D721Med (cell line): ENCODE data around the gene PRKG1.

Experiments used
- DNase-seq: peaks from one replicate; pipeline ENCODE4 v3.0.0; 2011; ENCODE audit warnings: low spot score; ENCODE audit not compliant: insufficient read length
- FAIRE-seq: peaks from 2 replicates; lab custom pipeline; 2011; peaks lifted over from hg19 to GRCh38; lab: Jason Lieb, UNC
- TF ChIP-seq, protein P1 (sequence below): IDR thresholded peaks from 2 replicates; pipeline ENCODE4 v1.5.1; 2012; ENCODE audit warnings: mild to moderate bottlenecking, control low read depth; ENCODE audit not compliant: insufficient read depth; ENCODE audit errors: missing control alignments

PRKG1 gene

GRCh38 chr10:51705774-51706173, 631.5 kb downstream of the PRKG1 start:
- FAIRE-seq = no peak
- TF ChIP-seq, protein P1, sequence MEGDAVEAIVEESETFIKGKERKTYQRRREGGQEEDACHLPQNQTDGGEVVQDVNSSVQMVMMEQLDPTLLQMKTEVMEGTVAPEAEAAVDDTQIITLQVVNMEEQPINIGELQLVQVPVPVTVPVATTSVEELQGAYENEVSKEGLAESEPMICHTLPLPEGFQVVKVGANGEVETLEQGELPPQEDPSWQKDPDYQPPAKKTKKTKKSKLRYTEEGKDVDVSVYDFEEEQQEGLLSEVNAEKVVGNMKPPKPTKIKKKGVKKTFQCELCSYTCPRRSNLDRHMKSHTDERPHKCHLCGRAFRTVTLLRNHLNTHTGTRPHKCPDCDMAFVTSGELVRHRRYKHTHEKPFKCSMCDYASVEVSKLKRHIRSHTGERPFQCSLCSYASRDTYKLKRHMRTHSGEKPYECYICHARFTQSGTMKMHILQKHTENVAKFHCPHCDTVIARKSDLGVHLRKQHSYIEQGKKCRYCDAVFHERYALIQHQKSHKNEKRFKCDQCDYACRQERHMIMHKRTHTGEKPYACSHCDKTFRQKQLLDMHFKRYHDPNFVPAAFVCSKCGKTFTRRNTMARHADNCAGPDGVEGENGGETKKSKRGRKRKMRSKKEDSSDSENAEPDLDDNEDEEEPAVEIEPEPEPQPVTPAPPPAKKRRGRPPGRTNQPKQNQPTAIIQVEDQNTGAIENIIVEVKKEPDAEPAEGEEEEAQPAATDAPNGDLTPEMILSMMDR = no peak
- no peak for DNase-seq

DNA sequence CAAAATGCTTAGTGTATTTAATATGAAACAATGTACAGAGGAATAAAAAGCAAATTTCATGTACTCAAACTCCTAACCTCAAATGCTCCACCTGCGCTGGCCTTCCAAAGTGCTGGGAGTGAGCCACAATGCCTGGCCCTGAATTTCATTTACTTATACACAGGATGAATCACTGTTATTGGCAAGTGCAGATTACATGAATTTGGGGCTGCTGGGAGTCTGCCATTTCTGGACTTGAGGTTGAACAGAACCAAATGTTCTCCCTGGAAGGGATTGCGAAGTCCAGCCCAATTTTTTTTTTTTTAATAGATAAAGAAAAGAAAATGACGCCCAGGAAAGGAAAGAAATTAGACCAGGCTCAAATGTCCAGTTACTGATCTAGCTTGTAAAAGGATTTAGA, 631.9 kb downstream of the PRKG1 start:
- TF ChIP-seq, protein P1 = no peak
- FAIRE-seq (no peak), DNase-seq (no peak)

- TF ChIP-seq, protein P1 = no peak
- FAIRE-seq = no peak
Observed at GRCh38 chr10:51707392-51707791, 633.1 kb downstream of the PRKG1 start.

DNA sequence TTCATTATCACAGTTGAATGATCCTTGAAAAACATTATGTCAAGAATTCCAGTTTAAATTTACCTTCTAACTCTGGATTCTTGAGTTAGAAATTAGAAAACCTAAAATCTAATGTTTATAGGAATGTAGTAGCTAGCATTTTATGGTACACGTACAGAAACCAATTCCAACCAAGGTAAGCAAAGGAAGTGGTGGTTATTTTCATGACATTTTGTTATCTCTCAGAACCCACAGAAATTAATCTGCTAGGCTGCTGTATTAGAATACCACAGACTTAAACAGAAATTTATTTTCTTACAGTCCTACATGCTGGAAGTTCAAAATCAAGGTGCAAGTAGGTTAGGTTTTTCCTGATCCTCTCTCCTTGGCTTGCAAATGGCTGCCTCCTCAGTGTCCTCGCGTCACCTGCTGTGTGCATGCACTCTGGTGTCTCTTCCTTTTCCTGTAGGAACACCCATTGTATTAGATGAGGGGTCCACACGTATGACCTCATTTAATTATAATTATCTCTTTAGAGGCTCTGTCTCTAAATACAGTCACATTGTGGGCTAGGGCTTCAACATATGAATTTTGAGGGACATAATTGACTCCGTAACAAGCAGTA, 633.6 kb downstream of the PRKG1 start:
- FAIRE-seq (no peak), DNase-seq (no peak)
- TF ChIP-seq, protein P1 = no peak

More at GRCh38 chr10:51707392-51707791, 633.1 kb downstream of the PRKG1 start:
- DNase-seq = no peak

DNA sequence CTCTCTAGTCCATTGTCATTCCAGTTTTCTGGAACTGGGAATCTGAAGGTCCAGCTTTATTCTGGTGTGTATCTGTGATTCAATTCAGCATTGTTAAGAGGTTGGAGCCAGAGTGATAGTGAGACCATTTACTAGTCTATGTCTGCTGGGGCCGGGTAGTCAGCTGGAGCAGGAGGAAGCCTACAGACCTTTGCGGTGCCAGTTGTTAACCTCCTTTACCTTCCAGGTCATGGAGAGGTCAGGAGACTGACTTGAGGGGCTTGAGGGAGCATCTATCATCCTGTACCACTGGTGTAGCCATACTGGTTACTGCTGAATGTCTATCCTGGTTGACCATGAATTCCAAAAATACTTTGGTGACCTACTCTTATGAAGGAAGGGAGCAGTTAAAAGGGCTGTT, 634.3 kb downstream of the PRKG1 start:
- DNase-seq (no peak), FAIRE-seq (no peak)
- TF ChIP-seq, protein P1 = no peak

GRCh38 chr10:51709324-51709972, 635.2 kb downstream of the PRKG1 start:
- FAIRE-seq (no peak), DNase-seq (no peak)
- TF ChIP-seq, protein P1 = no peak

- no peak for DNase-seq
- no peak for FAIRE-seq
- TF ChIP-seq, protein P1 = no peak
Observed at GRCh38 chr10:51711519-51711891, 637.2 kb downstream of the PRKG1 start.
